GM12892 (cell line): ENCODE results near the gene KCTD1.

ENCODE experiments used
- POLR2A ChIP-seq: IDR thresholded peaks from 2 replicates; pipeline ENCODE4 v1.6.1; 2011; ENCODE audit warnings: low read depth, low read length, control low read depth
- TAF1 ChIP-seq: IDR thresholded peaks from 2 replicates; pipeline ENCODE4 v1.6.1; 2011; ENCODE audit warnings: low read depth, mild to moderate bottlenecking, control low read depth, low read length, borderline replicate concordance

DNA sequence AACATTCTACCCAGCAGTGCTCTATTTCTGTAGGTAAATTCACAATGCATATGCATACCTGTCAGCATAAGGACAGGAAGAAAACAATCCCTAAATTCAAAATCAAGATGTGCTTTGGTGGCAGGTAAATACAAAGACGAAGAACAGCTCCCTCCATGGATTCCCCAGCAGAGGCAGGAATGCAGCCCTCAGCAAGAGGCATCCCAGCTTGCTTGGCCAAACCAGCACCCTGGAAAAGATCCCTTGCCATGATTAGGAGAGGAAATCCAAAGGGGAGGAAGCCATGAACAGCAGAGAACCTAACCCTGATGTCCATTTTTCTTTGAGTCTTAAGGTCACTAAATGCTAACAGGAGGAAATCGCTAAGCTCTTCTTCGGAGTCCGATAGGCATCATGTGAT is 91.2 kb downstream of the KCTD1 start:
- no peak for TF ChIP-seq POLR2A
- TF ChIP-seq TAF1, result no peak
